Gastrocnemius medialis (tissue), 4 donors: Measurements from ENCODE around the gene RHOT2. TPM values are rescaled to one million over a fixed set of nuclear protein-coding genes. Genes with fewer than 3 reads are reported as not detected.
"Not testable (repeated sequence)": the region's sequence is repeated elsewhere in the genome, so short reads cannot be mapped to it uniquely, and the experiment has no call there.

Experiments
- ATAC-seq, 2 donors: fragments of 150-250 bp; one replicate each; pipeline ENCODE4 v1.9.1; 2016
- DNase-seq, 2 donors: peaks; one replicate each; pipeline ENCODE4 v3.0.0-alpha.2; 2019
- H3K27ac ChIP-seq, 4 donors: fragments of 200-600 bp; sonication (generic); 1 replicate in 1 of 4; 2 replicates in 3 of 4; pipeline ENCODE4 v1.5.1; 2016 to 2018; ENCODE audit warnings: mild to moderate bottlenecking in 2 of 4, moderate library complexity in 1 of 4
- H3K27me3 ChIP-seq, 3 donors: fragments of 200-600 bp; sonication (generic) in 2 of 3; 1 replicate in 1 of 3; 2 replicates in 2 of 3; pipeline versions ENCODE4 v1.5.1 to v1.6.0; 2016 to 2019; ENCODE audit warnings: mild to moderate bottlenecking in 1 of 3, moderate library complexity in 1 of 3
- H3K36me3 ChIP-seq, 2 donors: fragments of 200-600 bp; sonication (generic) in 1 of 2; one replicate each; pipeline ENCODE4 v1.5.1; 2017 to 2018
- H3K4me1 ChIP-seq, 2 donors: fragments of 200-600 bp; sonication (generic) in 1 of 2; one replicate each; pipeline ENCODE4 v1.5.1; 2016 to 2017; ENCODE audit warnings: mild to moderate bottlenecking in 2 of 2
- H3K4me3 ChIP-seq, 4 donors: fragments of 200-600 bp; sonication (generic) in 3 of 4; 1 replicate in 1 of 4; 2 replicates in 3 of 4; pipeline ENCODE4 v1.5.1; 2016 to 2019; ENCODE audit warnings: mild to moderate bottlenecking in 2 of 4
- H3K9me3 ChIP-seq, 3 donors: fragments of 200-600 bp; sonication (generic) in 2 of 3; 1 replicate in 1 of 3; 2 replicates in 2 of 3; pipeline ENCODE4 v1.5.1; 2016 to 2019
- POLR2A ChIP-seq, 2 donors: fragments of 450-650 bp; IDR thresholded peaks; one replicate each; pipeline ENCODE4 v1.6.1; 2017; ENCODE audit warnings: antibody characterized with exemption in 2 of 2, mild to moderate bottlenecking in 2 of 2, moderate library complexity in 2 of 2
- in situ Hi-C, 4 donors: fragments of 200-750 bp; cut with MboI; loops; one replicate each; pipeline versions ENCODE4 v1.15.0 to v1.8.0; 2017; ENCODE audit warnings: low sequenced_read_pairs in 4 of 4
- intact Hi-C: fragments of 100-400 bp; cut with DNase I; formaldehyde crosslinking; loops from one replicate; pipeline ENCODE4 v1.15.1; 2023; ENCODE audit warnings: low total_unique reads
- total RNA-seq, 4 donors: library from RNA; depleted of rRNA; stranded (reverse); fragments of >200 nt; gene quantifications; one replicate each; pipeline versions ENCODE4 v1.1.0 to v1.2.3, GENCODE V29; 2016
- TF ChIP-seq, protein P1 (sequence below), 5 experiments: fragments of 450-650 bp in 3 of 5; fragments of 200-600 bp in 2 of 5; sonication (generic) in 2 of 5; IDR thresholded peaks in 4 of 5; conservative IDR thresholded peaks in 1 of 5; 1 replicate in 4 of 5; 2 replicates in 1 of 5; pipeline ENCODE4 v1.5.1; 2016 to 2019; ENCODE audit warnings: antibody characterized with exemption in 5 of 5, mild to moderate bottlenecking in 3 of 5, moderate library complexity in 3 of 5

The RHOT2 gene
- total RNA-seq, 4 donors from 2014 or later, result 20.9 to 41.6 (median 27.3) TPM

DNA sequence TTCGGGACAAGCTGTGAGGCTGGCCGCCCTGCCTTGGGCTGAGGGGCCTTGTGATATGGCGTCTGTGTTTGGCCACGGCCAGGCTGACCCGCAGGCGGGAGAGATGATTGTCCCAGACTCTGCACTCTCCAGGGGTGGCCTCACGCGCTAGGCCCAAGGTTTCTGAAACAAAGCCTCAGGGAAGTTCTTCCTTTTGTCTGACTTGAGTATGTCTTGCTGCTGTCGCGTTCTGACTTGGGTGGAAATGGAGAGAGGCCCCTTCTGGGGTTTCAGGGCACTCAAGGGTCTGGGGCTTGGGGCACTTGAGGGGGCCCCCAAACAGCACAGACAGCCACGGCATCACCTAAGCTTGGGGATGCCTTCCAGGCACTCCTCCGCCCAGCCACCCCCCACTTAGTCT, 43.2 kb downstream of the RHOT2 start:
- no peak overlapping the region for H3K4me3 ChIP-seq
- ATAC-seq (no peak), DNase-seq (no peak)
- in situ Hi-C loops (no loop called here), intact Hi-C loops (loop anchor here (1.0 kb wide), 2 partner anchors 30 to 74 kb away; no protein-coding TSS in a partner anchor)
- TF ChIP-seq POLR2A (IDR thresholded peaks at IDR 0.05), result no peak
- TF ChIP-seq, protein P1, sequence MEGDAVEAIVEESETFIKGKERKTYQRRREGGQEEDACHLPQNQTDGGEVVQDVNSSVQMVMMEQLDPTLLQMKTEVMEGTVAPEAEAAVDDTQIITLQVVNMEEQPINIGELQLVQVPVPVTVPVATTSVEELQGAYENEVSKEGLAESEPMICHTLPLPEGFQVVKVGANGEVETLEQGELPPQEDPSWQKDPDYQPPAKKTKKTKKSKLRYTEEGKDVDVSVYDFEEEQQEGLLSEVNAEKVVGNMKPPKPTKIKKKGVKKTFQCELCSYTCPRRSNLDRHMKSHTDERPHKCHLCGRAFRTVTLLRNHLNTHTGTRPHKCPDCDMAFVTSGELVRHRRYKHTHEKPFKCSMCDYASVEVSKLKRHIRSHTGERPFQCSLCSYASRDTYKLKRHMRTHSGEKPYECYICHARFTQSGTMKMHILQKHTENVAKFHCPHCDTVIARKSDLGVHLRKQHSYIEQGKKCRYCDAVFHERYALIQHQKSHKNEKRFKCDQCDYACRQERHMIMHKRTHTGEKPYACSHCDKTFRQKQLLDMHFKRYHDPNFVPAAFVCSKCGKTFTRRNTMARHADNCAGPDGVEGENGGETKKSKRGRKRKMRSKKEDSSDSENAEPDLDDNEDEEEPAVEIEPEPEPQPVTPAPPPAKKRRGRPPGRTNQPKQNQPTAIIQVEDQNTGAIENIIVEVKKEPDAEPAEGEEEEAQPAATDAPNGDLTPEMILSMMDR (IDR thresholded peaks at IDR 0.05 in 4 of 5, conservative IDR thresholded peaks at IDR 0.05 in 1 of 5), result no peak
- peaks cover 49 to 52% (median 50%) of the 10 kb centered on the region in 3 donors for H3K27me3 ChIP-seq
- H3K27ac ChIP-seq, result no peak overlapping the region
- H3K9me3 ChIP-seq, result no peaks in the 10 kb centered on the region
- H3K36me3 ChIP-seq, result no peaks in the 10 kb centered on the region
- H3K4me1 ChIP-seq, result peaks cover 8 to 11% of the 10 kb centered on the region in 2 donors

DNA sequence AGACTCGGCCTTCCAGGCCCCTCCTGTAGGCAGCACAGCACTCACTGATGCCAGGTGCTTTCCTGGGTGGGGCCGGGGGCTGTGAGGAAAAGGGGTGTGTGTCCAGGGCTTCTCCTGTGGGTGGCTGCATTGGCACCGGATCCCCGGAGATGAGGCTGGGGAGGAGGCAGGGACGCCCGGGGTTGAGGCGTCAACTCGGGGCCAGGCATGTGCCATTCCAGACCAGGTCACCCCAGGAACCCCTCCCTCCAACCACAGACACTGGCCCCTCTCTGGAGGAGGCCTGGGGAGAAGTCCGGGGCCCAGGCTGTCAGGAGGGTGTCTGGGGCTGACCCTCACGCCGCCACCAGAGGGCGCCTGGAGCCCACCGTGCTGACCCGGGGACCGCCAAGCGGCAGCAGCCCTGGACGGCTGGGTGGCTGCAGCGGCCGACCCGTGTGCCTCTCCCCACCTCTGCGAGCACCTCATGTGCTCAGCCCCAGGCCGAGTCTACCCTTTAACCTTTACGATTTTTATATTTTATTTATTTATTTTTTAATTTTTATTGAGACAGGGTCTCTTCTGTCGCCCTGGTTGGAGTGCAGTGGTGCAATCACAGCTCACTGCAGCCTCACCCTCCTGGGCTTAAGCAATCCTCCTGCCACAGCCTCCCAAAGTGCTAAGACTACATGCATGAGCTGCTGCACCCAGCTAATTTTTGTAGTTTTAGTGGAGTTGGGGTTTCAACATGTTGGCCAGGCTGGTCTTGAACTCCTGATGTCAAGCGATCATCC, 43.8 kb downstream of the RHOT2 start:
- TF ChIP-seq POLR2A (IDR thresholded peaks at IDR 0.05), result no peak
- TF ChIP-seq, protein P1 (IDR thresholded peaks at IDR 0.05 in 4 of 5, conservative IDR thresholded peaks at IDR 0.05 in 1 of 5), result peak; percentile 73 to 95 (median 94)
- peak in 1 of 2 donors; percentile 46 for ATAC-seq
- peaks cover 11 to 14% of the 10 kb centered on the region in 2 donors for H3K4me1 ChIP-seq
- no peaks in the 10 kb centered on the region for H3K36me3 ChIP-seq
- no peak overlapping the region for H3K27ac ChIP-seq
- intact Hi-C loops (loop anchor here (1.0 kb wide), 2 partner anchors 30 to 74 kb away; no protein-coding TSS in a partner anchor), in situ Hi-C loops (no loop called here)
- H3K27me3 ChIP-seq, result peaks cover 43 to 45% (median 44%) of the 10 kb centered on the region in 3 donors
- H3K9me3 ChIP-seq, result no peaks in the 10 kb centered on the region
- DNase-seq, result peak; percentile 37 to 60
- H3K4me3 ChIP-seq, result no peak overlapping the region

DNA sequence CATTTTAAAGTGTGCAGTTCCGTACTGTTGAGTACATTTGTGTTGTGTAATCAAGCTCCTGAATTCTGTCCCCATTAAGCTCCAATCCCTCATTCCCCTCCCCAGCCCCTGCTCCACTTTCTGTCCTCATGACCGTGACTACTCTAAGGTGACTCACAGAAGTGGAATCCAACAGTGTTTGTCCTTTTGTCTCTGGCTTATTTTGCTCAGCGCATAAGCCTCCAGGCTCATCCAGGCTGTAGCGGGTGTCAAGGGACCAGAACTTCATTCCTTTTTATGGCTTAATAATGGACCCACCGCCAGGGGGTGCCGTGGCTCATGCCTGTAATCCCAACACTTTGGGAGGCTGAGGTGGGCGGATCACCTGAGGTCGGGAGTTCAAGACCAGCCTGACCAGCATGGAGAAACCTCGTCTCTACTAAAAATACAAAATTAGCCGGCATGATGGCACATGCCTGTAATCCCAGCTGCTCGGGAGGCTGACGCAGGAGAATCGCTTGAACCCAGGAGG, 44.9 kb downstream of the RHOT2 start:
- intact Hi-C loops, H3K27ac ChIP-seq, DNase-seq, in situ Hi-C loops, ATAC-seq, H3K36me3 ChIP-seq, H3K9me3 ChIP-seq, H3K4me3 ChIP-seq: not testable (repeated sequence)
- Histone ChIP-seq H3K27me3 (peaks cover 35 to 37% (median 37%) of the 10 kb centered on the region in 3 donors), H3K4me1 (peaks cover 11 to 15% of the 10 kb centered on the region in 2 donors)
- TF ChIP-seq, protein P1 (IDR thresholded peaks at IDR 0.05 in 4 of 5, conservative IDR thresholded peaks at IDR 0.05 in 1 of 5), result peak in 2 of 5 experiments; percentile 25 to 28

DNA sequence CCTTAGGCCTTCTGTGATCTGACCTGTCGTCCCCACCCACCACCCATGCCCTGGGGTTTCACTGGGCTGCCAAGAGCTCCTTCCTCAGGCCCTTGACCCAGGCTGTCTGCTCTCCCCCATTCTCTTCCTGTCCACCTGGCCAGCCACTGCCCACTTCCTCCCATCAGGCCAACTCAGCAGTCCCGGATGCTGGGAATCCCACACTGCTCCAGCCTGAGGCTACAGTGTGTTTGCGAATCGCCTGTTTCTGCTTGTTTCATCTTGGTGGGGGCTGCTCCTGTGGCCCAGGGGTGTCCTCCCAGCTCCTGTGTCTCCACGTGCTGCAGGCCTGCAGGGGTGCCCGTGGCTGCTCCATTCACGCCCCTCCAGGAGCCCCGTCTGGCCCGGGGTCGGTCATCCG, 46.1 kb downstream of the RHOT2 start:
- intact Hi-C loops, result no loop called here
- in situ Hi-C loops, result no loop called here
- DNase-seq (no peak), ATAC-seq (no peak)
- Histone ChIP-seq H3K36me3 (no peaks in the 10 kb centered on the region), H3K27me3 (peaks cover 23 to 24% (median 24%) of the 10 kb centered on the region in 3 donors), H3K4me1 (peaks cover 11 to 18% of the 10 kb centered on the region in 2 donors), H3K4me3 (peak overlapping the region in 1 of 4 donors; percentile 46), H3K27ac (no peak overlapping the region), H3K9me3 (no peaks in the 10 kb centered on the region)
- no peak for TF ChIP-seq POLR2A (IDR thresholded peaks at IDR 0.05)
- TF ChIP-seq, protein P1 (IDR thresholded peaks at IDR 0.05 in 4 of 5, conservative IDR thresholded peaks at IDR 0.05 in 1 of 5), result no peak
